Skin of body (tissue), 2 donors: ENCODE data around the gene FAM221B. TPM values are rescaled to one million over a fixed set of nuclear protein-coding genes. Genes with fewer than 3 reads are reported as not detected.

ENCODE experiments used
- DNase-seq: peaks from one replicate; lab custom pipeline; 2025; lab: John Stamatoyannopoulos, UW
- total RNA-seq: library from RNA; depleted of rRNA; stranded (reverse); fragments of >200 nt; gene quantifications from one replicate; pipeline ENCODE4 v1.2.3, GENCODE V29; 2014

FAM221B gene
- total RNA-seq, 1 donor from 2014 or later = not detected

- no peak for DNase-seq
Observed at GRCh38 chr9:35820076-35820475, 8.5 kb downstream of the FAM221B start.

- no peak for DNase-seq
Observed at GRCh38 chr9:35818341-35818740, 10.2 kb downstream of the FAM221B start.

DNA sequence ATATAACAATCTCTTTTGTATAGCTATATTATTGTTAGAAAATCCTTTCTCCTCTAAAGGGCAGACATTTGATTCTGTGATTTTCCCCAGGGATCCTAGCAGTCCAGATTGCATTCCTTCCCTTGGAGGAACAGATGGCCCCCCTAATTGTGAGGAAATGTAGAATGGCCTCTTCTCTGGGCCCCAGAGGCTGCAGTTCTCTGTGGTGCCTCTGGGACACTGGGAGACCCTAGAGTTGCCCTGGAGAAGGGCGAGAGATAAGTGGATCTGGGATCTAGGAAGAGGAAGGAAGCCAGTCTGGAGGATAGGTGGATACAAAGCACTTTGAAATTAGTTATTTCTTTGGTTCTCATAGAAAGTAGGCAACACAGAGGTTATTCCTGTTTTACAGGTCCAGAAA, 11.8 kb downstream of the FAM221B start:
- DNase-seq = no peak

DNA sequence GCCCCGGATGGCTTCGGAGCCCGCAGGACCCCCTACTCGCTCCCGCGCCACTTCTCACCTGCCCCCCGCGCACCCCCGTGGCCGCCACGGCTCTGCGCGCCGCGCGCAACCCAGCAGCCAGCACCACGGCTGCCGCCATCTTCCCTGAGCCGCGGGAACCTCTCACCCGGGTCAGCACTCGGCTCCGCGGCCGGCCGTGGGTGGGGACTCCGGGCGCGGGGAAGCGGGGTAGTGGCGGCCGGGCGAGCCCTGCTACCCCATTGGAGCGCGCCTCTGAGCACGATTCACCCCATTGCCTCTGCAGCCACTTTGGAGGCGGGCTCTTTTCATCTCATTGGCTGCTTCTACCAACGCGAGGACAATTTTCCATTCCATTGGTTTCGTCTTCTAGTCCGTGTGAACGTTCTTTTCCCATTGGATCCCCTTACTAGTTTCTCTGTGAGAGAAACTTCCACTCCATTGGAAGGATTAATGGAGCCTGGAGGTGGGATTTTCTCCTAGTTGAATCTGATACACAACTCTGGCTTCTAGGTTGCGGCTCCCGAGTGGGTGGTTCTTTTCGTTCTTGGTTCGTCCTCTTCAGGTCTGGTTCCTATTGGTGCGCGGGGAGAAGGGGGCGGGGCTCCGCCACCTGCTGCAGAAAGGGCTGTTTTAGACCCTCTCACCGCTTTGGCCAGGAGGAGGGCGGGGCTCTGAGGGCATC, 13.5 kb downstream of the FAM221B start, which contains the start of gene HINT2:
Gene HINT2, minus strand, starts transcription at position 202 of the 703 bp plus-strand sequence. Its CDS starts 63 bp downstream, at position 139.
- peak; percentile 99 for DNase-seq

- no peak for DNase-seq
Observed at GRCh38 chr9:35814106-35814840, 14.3 kb downstream of the FAM221B start.

DNA sequence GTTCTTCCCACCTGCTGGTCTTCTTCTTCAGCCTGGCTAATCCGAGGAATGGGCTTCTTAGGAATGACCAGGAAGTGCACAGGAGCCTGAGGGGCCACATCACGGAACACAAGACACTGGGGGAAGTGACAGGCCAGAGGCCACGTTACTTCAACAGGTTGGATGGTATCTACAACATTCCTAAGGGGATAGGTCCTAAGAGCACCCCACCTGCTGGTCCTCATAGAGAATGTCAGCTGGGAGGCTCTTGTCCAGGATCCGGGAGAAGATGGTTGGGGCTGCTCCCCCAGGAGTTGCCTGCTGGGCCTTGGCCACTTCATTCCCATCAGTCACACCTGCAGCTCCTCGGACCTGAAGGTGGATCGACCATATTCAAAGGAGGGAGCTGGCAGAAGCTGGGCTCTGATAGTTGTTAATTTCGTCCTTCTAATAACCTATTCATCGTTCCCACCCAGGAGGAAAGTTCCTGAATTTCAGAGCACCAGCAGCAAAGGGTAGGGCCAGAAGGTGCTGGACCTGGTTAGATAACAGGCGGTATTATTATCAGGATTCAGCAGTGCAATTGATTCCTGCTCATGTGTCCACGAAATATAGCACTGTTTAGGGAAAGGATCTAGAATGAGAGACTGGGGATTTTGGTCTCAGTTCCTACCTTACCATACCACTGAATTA, 15.0 kb downstream of the FAM221B start:
- no peak for DNase-seq

DNA sequence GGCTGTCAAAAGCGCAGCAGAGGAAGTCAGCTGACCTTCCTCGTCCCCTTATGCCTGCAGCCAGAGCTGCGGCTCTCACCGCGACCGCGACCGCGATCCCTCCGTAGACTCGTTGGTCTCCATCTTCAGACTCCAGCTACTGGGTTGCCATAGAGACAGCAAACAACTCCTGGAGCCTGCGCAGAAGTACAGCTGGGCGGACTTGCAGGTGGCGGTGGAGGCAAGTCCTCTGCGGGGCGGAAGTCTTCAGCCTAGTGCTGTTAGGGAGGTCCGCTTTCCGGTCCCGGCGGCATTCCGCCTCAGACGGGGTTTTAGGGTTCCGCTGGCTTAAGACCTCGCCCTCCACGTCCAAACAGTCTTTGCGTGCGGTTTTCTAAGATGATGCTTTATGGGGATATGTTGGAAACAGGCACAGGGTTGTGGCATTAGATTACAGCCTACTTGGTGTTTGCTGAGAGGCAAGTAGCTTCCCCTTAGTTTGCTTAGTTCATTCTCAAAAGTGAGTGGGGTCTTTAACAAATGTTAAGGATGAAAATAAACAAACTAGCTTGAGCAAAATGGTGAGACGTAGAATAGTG, 16.4 kb downstream of the FAM221B start, which contains the start of gene SPAG8:
Gene SPAG8, minus strand, starts transcription at position 238 of the 578 bp plus-strand sequence. Its CDS starts 115 bp downstream, at position 123.
- DNase-seq = peak; percentile 91

DNA sequence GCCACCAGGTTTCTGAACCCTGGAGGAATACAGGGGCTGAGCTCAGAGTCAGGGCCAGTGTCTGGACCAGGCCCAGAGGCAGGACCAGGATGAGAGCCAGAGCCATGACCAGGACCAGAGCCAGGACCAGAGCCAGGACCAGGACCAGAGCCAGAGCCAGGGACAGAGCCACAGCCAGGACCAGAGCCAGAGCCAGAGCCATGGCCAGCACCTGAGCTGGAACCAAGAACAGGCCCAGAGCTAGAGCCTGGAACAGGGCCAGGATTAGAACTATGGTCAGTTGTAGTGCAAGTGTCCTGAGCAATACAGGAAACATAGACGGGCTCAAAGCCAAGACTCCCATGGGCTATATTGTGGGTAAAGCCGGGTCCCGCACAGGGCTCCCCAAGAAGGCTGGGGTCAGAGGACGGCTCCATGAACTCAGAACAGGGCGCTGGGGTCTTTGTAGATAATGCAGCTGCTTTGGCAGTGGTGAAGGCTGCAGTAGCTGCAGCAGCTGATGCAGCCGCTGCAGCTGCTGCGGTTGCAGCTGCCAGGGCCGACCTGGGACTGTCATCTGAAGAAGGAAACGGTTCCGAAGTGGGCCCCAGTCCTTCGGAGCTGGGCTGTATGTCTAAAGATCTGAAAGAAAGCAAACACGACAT, 17.0 kb downstream of the FAM221B start:
- no peak for DNase-seq

GRCh38 chr9:35810122-35810521, 18.4 kb downstream of the FAM221B start:
- DNase-seq = no peak

DNA sequence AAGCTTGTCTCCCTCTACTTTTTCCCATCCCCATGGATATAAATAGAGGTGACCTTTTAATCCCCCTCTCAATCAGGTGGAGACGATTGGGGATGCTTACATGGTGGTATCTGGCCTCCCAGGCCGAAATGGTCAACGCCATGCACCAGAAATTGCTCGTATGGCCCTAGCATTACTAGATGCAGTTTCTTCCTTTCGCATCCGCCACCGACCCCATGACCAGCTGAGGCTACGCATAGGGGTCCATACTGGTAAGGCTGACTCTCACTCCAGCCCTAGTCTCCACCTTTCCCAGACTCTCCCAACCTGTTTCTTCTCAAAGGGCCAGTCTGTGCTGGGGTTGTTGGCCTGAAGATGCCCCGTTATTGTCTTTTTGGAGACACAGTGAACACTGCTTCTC, 20.1 kb downstream of the FAM221B start:
- DNase-seq = no peak

- DNase-seq = no peak
Observed at GRCh38 chr9:35806101-35806500, 22.4 kb downstream of the FAM221B start.

- DNase-seq = no peak
Observed at GRCh38 chr9:35801328-35802128, 27.0 kb downstream of the FAM221B start.

GRCh38 chr9:35800530-35800929, 28.0 kb downstream of the FAM221B start:
- DNase-seq = no peak

DNA sequence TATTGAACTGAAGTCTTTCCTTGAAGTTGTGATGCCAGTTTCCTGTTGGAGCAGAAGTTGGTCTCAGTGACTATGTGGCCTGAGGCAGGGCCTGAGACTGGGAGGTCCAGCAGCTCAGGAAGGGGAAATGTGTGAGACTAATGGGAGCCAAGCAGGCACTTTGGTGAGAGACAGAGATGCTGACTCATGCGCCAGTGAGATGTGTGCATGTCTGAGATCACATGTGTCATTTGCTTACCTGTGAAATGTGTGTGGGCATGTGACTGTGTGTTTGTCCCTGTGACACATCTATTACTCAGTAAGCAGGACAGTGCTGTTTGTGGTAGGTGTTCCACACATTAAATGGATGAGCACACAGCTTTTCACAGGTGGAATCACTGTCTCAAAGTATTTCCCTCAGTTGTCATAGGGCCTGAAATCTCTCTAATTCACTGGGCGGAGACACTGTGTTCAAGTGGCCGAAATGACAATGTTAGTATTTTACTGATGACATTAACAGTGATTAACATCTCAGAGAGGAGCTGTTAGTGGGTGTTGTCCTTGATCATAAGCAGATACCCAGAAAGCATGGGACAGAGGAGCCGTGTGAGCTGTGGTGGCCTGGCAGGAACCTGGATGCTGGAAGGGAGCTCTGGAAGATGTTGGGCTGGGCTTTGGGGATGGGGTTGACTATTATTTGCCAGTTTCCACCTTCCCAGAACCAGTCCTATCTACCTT, 29.7 kb downstream of the FAM221B start:
- DNase-seq = no peak

DNA sequence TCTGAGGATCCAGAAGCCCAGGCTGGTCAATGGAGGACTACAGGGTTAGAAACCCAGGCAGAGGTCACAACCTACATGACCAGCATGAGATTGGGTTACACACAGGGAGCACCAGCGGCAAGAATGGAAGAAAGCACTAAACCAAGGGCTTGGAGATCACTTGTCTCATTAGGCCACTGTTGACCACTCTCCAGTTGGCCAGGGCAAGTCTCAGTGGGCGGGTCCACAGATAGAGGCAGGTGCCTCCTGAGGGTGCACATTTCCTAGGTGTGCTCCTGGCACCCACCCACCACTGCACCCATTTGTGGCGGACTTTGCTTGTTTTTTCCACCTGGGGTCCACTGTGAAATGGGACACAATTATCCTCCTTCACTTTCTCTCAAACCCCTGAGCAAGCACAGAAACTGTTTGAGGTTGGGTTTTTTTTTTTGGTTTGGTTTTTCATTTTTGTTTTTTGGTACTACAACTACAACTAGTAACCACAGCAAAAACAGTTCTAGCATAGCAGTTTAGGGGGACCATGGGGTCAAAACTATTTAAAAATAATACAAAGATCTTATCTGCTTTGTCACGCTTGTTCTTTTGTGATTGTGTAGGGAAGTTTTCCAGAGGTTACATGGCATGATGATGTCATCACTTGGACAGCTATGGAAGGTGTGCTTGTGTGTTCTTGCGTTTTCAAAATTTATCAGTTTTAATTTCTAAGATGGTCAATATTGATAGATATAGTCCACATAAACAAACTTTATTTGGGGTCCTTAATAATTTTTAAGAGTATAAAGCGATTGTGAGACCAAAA, 31.0 kb downstream of the FAM221B start:
- DNase-seq = no peak

GRCh38 chr9:35795695-35796094, 32.8 kb downstream of the FAM221B start:
- no peak for DNase-seq

DNA sequence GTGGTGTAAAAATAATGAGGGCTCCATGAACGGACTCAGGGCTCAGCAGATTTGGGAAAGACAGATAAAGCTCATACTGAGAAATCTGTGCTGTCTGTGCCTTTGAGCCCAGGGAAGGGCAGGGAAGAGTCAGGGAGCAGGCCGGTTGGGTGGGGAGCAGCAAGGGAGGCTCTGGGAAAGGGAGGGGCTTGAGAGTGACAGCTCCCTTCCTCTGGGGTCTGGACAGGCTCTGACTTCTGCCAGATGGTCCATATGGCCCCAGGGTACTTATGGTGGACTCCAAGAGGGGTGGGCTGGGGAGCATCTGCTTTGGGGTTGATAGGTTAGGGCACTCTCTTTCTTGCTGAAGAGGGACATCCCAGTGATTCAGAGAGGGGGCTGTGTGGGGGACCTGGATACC, 35.1 kb downstream of the FAM221B start:
- DNase-seq = no peak

GRCh38 chr9:35792826-35793225, 35.7 kb downstream of the FAM221B start:
- DNase-seq = no peak
